Astrocyte (in vitro differentiated cells and primary cell): Measurements from ENCODE around the gene FAM83D. TPM values are rescaled to one million over a fixed set of nuclear protein-coding genes. Genes with fewer than 3 reads are reported as not detected.

ENCODE experiments used
- DNase-seq: peaks from one replicate; pipeline ENCODE4 v3.0.0-alpha.2; 2010; ENCODE audit warnings: low read depth
- FAIRE-seq: peaks from 2 replicates; lab custom pipeline; 2011; peaks lifted over from hg19 to GRCh38; lab: Jason Lieb, UNC
- H2AFZ ChIP-seq: 2 replicates; pipeline ENCODE4 v1.6.0; 2012; ENCODE audit warnings: low read depth, low read length, inconsistent platforms
- H3K27ac ChIP-seq: 2 replicates; pipeline ENCODE4 v1.5.1; 2011; ENCODE audit warnings: low read depth, low read length, inconsistent platforms
- H3K27me3 ChIP-seq: 2 replicates; pipeline ENCODE4 v1.6.0; 2011; ENCODE audit warnings: low read length, inconsistent platforms; ENCODE audit not compliant: insufficient read depth
- H3K36me3 ChIP-seq: 2 replicates; pipeline ENCODE4 v1.5.1; 2011; ENCODE audit warnings: low read length, inconsistent platforms; ENCODE audit not compliant: insufficient read depth
- H3K4me1 ChIP-seq: 2 replicates; pipeline ENCODE4 v1.5.1; 2011; ENCODE audit warnings: low read length, inconsistent platforms; ENCODE audit not compliant: insufficient read depth
- H3K4me2 ChIP-seq: 2 replicates; pipeline ENCODE4 v1.6.0; 2012; ENCODE audit warnings: low read length, inconsistent platforms
- H3K4me3 ChIP-seq: 2 replicates; pipeline ENCODE4 v1.5.1; 2011; ENCODE audit warnings: low read depth, mild to moderate bottlenecking, low read length, inconsistent platforms; ENCODE audit not compliant: insufficient read depth
- H3K79me2 ChIP-seq: 2 replicates; pipeline ENCODE4 v1.6.0; 2012; ENCODE audit warnings: mild to moderate bottlenecking, low read length, inconsistent platforms; ENCODE audit not compliant: insufficient read depth
- H3K9ac ChIP-seq: 2 replicates; pipeline ENCODE4 v1.6.0; 2012; ENCODE audit warnings: mild to moderate bottlenecking, low read length, inconsistent platforms
- H3K9me3 ChIP-seq: 2 replicates; pipeline ENCODE4 v1.5.1; 2012; ENCODE audit warnings: low read depth, mild to moderate bottlenecking, low read length, inconsistent platforms; ENCODE audit not compliant: insufficient read depth
- H4K20me1 ChIP-seq: 2 replicates; pipeline ENCODE4 v1.6.0; 2012; ENCODE audit warnings: low read length, inconsistent platforms; ENCODE audit not compliant: insufficient read depth
- H3K27ac Mint-ChIP-seq: one replicate; pipeline ENCODE4 v1.8.0; 2021; ENCODE audit warnings: mild to moderate bottlenecking, mixed read lengths; ENCODE audit not compliant: unreplicated experiment
- H3K27me3 Mint-ChIP-seq: one replicate; pipeline ENCODE4 v1.8.0; 2021; ENCODE audit warnings: low read depth, mixed read lengths; ENCODE audit not compliant: unreplicated experiment
- H3K36me3 Mint-ChIP-seq: one replicate; pipeline ENCODE4 v1.8.0; 2021; ENCODE audit warnings: low read depth, mixed read lengths; ENCODE audit not compliant: unreplicated experiment
- H3K4me1 Mint-ChIP-seq: one replicate; pipeline ENCODE4 v1.8.0; 2021; ENCODE audit warnings: low read depth, mixed read lengths; ENCODE audit not compliant: unreplicated experiment
- H3K4me3 Mint-ChIP-seq: one replicate; pipeline ENCODE4 v1.8.0; 2021; ENCODE audit warnings: mild to moderate bottlenecking, moderate library complexity, mixed read lengths; ENCODE audit not compliant: unreplicated experiment
- H3K9me3 Mint-ChIP-seq: one replicate; pipeline ENCODE4 v1.8.0; 2021; ENCODE audit warnings: mild to moderate bottlenecking, mixed read lengths; ENCODE audit not compliant: unreplicated experiment
- CTCF ChIP-seq: IDR thresholded peaks from 2 replicates; pipeline ENCODE4 v1.5.1; 2011; ENCODE audit warnings: low read depth, mild to moderate bottlenecking, inconsistent platforms, low read length, moderate library complexity; ENCODE audit not compliant: insufficient read depth
- EZH2 ChIP-seq: IDR thresholded peaks from 2 replicates; pipeline ENCODE4 v1.6.1; 2012; ENCODE audit warnings: mild to moderate bottlenecking, low read length, inconsistent platforms; ENCODE audit not compliant: insufficient read depth
- total RNA-seq: library from RNA; stranded (reverse); gene quantifications from 2 replicates; pipeline ENCODE4 v1.2.1, GENCODE V29; 2021

The FAM83D gene
- total RNA-seq, 1 donor from 2014 or later: 3.3 TPM

- Mint-ChIP-seq H3K4me1 (no peaks in the 10 kb centered on the region), H3K27ac (no peak overlapping the region), H3K27me3 (no peaks in the 10 kb centered on the region), H3K36me3 (no peaks in the 10 kb centered on the region), H3K4me3 (peak overlapping the region; percentile 84), H3K9me3 (peaks cover 2% of the 10 kb centered on the region)
- Histone ChIP-seq H3K9ac (peak overlapping the region; percentile 78), H3K36me3 (no peaks in the 10 kb centered on the region), H3K4me1 (peaks cover 6% of the 10 kb centered on the region), H3K27me3 (peaks cover 3% of the 10 kb centered on the region), H3K9me3 (no peaks in the 10 kb centered on the region), H3K4me2 (peak overlapping the region; percentile 84), H3K27ac (peak overlapping the region; percentile 55), H2AFZ (peak overlapping the region; percentile 97), H3K79me2 (peaks cover 58% of the 10 kb centered on the region), H3K4me3 (peak overlapping the region; percentile 70), H4K20me1 (peaks cover 3% of the 10 kb centered on the region)
- DNase-seq (no peak), FAIRE-seq (no peak)
- TF ChIP-seq EZH2: no peak
- TF ChIP-seq CTCF: no peak
Observed at GRCh38 chr20:38926934-38927616, 858 bp downstream of the FAM83D start.

- Histone ChIP-seq H3K4me1 (peaks cover 13% of the 10 kb centered on the region), H2AFZ (no peak overlapping the region), H3K36me3 (no peaks in the 10 kb centered on the region), H3K27ac (no peak overlapping the region), H3K27me3 (peaks cover 3% of the 10 kb centered on the region), H3K9me3 (no peaks in the 10 kb centered on the region), H3K4me3 (peak overlapping the region; percentile 48), H4K20me1 (peaks cover 6% of the 10 kb centered on the region), H3K4me2 (peak overlapping the region; percentile 84), H3K9ac (peak overlapping the region; percentile 20), H3K79me2 (peaks cover 68% of the 10 kb centered on the region)
- Mint-ChIP-seq H3K27me3 (no peaks in the 10 kb centered on the region), H3K36me3 (no peaks in the 10 kb centered on the region), H3K4me3 (peak overlapping the region; percentile 68), H3K27ac (no peak overlapping the region), H3K4me1 (peaks cover 3% of the 10 kb centered on the region), H3K9me3 (peaks cover 2% of the 10 kb centered on the region)
- no peak for FAIRE-seq
- TF ChIP-seq EZH2 (no peak), CTCF (no peak)
- no peak for DNase-seq
Observed at GRCh38 chr20:38927902-38928578, 1.8 kb downstream of the FAM83D start.

- TF ChIP-seq EZH2 (no peak), CTCF (no peak)
- Mint-ChIP-seq H3K4me3 (no peak overlapping the region), H3K9me3 (no peaks in the 10 kb centered on the region), H3K27ac (no peak overlapping the region), H3K36me3 (no peaks in the 10 kb centered on the region), H3K4me1 (peaks cover 3% of the 10 kb centered on the region), H3K27me3 (no peaks in the 10 kb centered on the region)
- no peak overlapping the region for H3K9ac ChIP-seq
- H3K36me3 ChIP-seq: no peaks in the 10 kb centered on the region
- no peaks in the 10 kb centered on the region for H3K27me3 ChIP-seq
- FAIRE-seq (no peak), DNase-seq (no peak)
- H3K79me2 ChIP-seq: peaks cover 89% of the 10 kb centered on the region
- H3K4me1 ChIP-seq: peaks cover 13% of the 10 kb centered on the region
- no peak overlapping the region for H3K4me3 ChIP-seq
- H4K20me1 ChIP-seq: peaks cover 6% of the 10 kb centered on the region
- no peak overlapping the region for H2AFZ ChIP-seq
- H3K4me2 ChIP-seq: peak overlapping the region; percentile 23
- H3K27ac ChIP-seq: no peak overlapping the region
- H3K9me3 ChIP-seq: no peaks in the 10 kb centered on the region
Observed at GRCh38 chr20:38930242-38930569, 4.0 kb downstream of the FAM83D start.
